K562 (cell line): ENCODE results near the gene FAM186B. TPM values are rescaled to one million over a fixed set of nuclear protein-coding genes. Genes with fewer than 3 reads are reported as not detected.

ENCODE experiments used
- ATAC-seq: fragments of 200-7000 bp; cut with Tn5 transposase; 3 replicates; pipeline ENCODE4 v1.9.1; 2020; ENCODE audit warnings: moderate library complexity
- BruUV-seq: library from RNA; stranded (reverse); fragments of 400-500 nt; replicated peaks from 2 replicates; lab custom pipeline; 2021; lab: Mats Ljungman, UMichigan
- CTCF ChIA-PET: fragments of 300-600 bp; formaldehyde crosslinking; extraction: SDS; loops from one replicate; lab custom pipeline; 2021; ENCODE audit warnings: low intra/inter-chr PET ratio; lab: Yijun Ruan, JAX
- POLR2A ChIA-PET: fragments of 300-600, 350-650 bp; sonication (Branson Sonifier 250); formaldehyde crosslinking; extraction: SDS; loops from one replicate; lab custom pipeline; 2021; ENCODE audit warnings: antibody characterized with exemption, inconsistent platforms; lab: Yijun Ruan, JAX
- DNase-seq, 4 experiments: peaks; one replicate each; pipeline versions ENCODE4 v3.0.0 to v3.0.0-alpha.2; 2011 to 2018; ENCODE audit warnings: low spot score in 3 of 4, mixed read lengths in 3 of 4; ENCODE audit errors: extremely low read depth in 1 of 4
- FAIRE-seq: peaks from 2 replicates; lab custom pipeline; 2011; peaks lifted over from hg19 to GRCh38; lab: Jason Lieb, UNC
- H2AFZ ChIP-seq: 2 replicates; pipeline ENCODE4 v1.6.0; 2011; ENCODE audit warnings: low read depth, low read length, control low read depth, inconsistent platforms
- H3K27ac ChIP-seq: fragments of 200-600 bp; 3 replicates; pipeline ENCODE4 v1.8.0; 2011; ENCODE audit warnings: low read depth, mild to moderate bottlenecking, control low read depth, inconsistent platforms, low read length, moderate library complexity, mixed read lengths; ENCODE audit errors: extremely low read depth
- H3K27me3 ChIP-seq, 2 experiments: fragments of 300-600 bp in 1 of 2; 2 replicates in 1 of 2; 3 replicates in 1 of 2; pipeline versions ENCODE4 v1.6.0 to v1.8.0; 2011; ENCODE audit warnings: inconsistent platforms in 2 of 2, low read length in 2 of 2, mild to moderate bottlenecking in 1 of 2, mixed read lengths in 1 of 2, moderate library complexity in 1 of 2; ENCODE audit not compliant: control insufficient read depth in 2 of 2, insufficient read depth in 2 of 2
- H3K36me3 ChIP-seq: fragments of 300-600 bp; 3 replicates; pipeline ENCODE4 v1.8.0; 2011; ENCODE audit warnings: mild to moderate bottlenecking, low read length, inconsistent platforms; ENCODE audit not compliant: control insufficient read depth, insufficient read depth
- H3K4me1 ChIP-seq, 2 experiments: fragments of 200-600 bp in 1 of 2; replicated peaks in 1 of 2; 2 replicates in 1 of 2; 3 replicates in 1 of 2; pipeline versions ENCODE4 v1.5.1 to v1.8.0; 2011; ENCODE audit warnings: inconsistent platforms in 2 of 2, low read length in 2 of 2, mild to moderate bottlenecking in 1 of 2, mixed read lengths in 1 of 2, moderate library complexity in 1 of 2; ENCODE audit not compliant: control insufficient read depth in 2 of 2, insufficient read depth in 2 of 2
- H3K4me2 ChIP-seq: 2 replicates; pipeline ENCODE4 v1.6.1; 2011; ENCODE audit warnings: low read length, control low read depth, inconsistent platforms, mixed read lengths; ENCODE audit not compliant: insufficient read depth
- H3K4me3 ChIP-seq: fragments of 200-600 bp; sonication (generic), shearing (Covaris generic); 2 replicates; pipeline ENCODE4 v1.5.1; 2016; ENCODE audit warnings: control low read depth, inconsistent platforms
- H3K79me2 ChIP-seq: fragments of 200-600 bp; 3 replicates; pipeline ENCODE4 v1.8.0; 2011; ENCODE audit warnings: low read length, inconsistent platforms; ENCODE audit not compliant: control insufficient read depth, insufficient read depth
- H3K9ac ChIP-seq, 2 experiments: 2 replicates each; pipeline versions ENCODE4 v1.6.0 to v1.6.1; 2011; ENCODE audit warnings: low read depth in 2 of 2, low read length in 2 of 2, control low read depth in 1 of 2, inconsistent platforms in 1 of 2, mild to moderate bottlenecking in 1 of 2, mixed read lengths in 1 of 2; ENCODE audit not compliant: insufficient read depth in 1 of 2
- H3K9me1 ChIP-seq: one replicate; pipeline ENCODE4 v1.6.0; 2011; ENCODE audit warnings: inconsistent platforms, mild to moderate bottlenecking, low read length, moderate library complexity; ENCODE audit not compliant: control insufficient read depth, insufficient read depth
- H3K9me3 ChIP-seq: replicated peaks from 2 replicates; pipeline ENCODE4 v1.5.1; 2011; ENCODE audit warnings: low read depth, low read length, inconsistent platforms; ENCODE audit not compliant: control insufficient read depth, insufficient read depth
- H4K20me1 ChIP-seq: replicated peaks from 2 replicates; pipeline ENCODE4 v1.6.1; 2011; ENCODE audit warnings: low read length, inconsistent platforms, mixed read lengths; ENCODE audit not compliant: control insufficient read depth, insufficient read depth
- HMGN3 ChIP-seq: IDR thresholded peaks from 2 replicates; pipeline ENCODE4 v1.6.1; 2011; ENCODE audit warnings: borderline replicate concordance, low read depth, mild to moderate bottlenecking, mixed read lengths, low read length; ENCODE audit not compliant: insufficient read length; ENCODE audit errors: extremely low read depth
- ZBTB33 ChIP-seq: sonication (generic); formaldehyde crosslinking; IDR thresholded peaks from 2 replicates; pipeline ENCODE4 v1.8.1; 2023; ENCODE audit warnings: mild to moderate bottlenecking, missing genetic modification reagents
- WGBS: fragments of 100-300 bp; shearing (Covaris generic); methylation state at CpG from one replicate; pipeline ENCODE4 v1.1.6; 2016; ENCODE audit warnings: low coverage, mixed read lengths; ENCODE audit not compliant: insufficient coverage; ENCODE audit errors: missing lambda C conversion rate; 5-methylcytosine and 5-hydroxymethylcytosine counted together
- in situ Hi-C: fragments of 300-500 bp; cut with MboI; formaldehyde crosslinking; loops from 4 replicates; pipeline ENCODE4 v1.15.0; 2018; ENCODE audit warnings: inconsistent platforms, mixed read lengths
- intact Hi-C: fragments of 100-400 bp; cut with micrococcal nuclease; formaldehyde crosslinking; loops from 2 replicates; pipeline ENCODE4 v1.14.2; 2022
- polyA plus RNA-seq, 8 experiments: library from polyadenylated mRNA; depleted of rRNA in 4 of 8; stranded (reverse) in 5 of 8; unstranded in 3 of 8; fragments of >200 nt; fragmentation: Nextera tagmentation in 2 of 8; fragmentation: Illumina TruSeq in 1 of 8; extraction: Ambion mirVana in 2 of 8; extraction: Trizol in 1 of 8; gene quantifications; 2 replicates each; pipeline versions ENCODE4 v1.2.1 to v1.2.3, GENCODE V29; 2011 to 2014; ENCODE audit warnings: inconsistent platforms in 1 of 8, missing spikeins in 1 of 8
- total RNA-seq, 7 experiments: library from RNA; depleted of rRNA in 6 of 7; stranded (reverse); fragments of >200 nt in 6 of 7; fragmentation: Illumina TruSeq in 2 of 7; extraction: Trizol in 2 of 7; gene quantifications; 2 replicates each; pipeline versions ENCODE4 v1.2.1 to v1.2.3, GENCODE V29; 2011 to 2021; ENCODE audit warnings: low replicate concordance in 1 of 7

Gene FAM186B
- total and polyA plus RNA-seq, 9 of the 15 experiments (the other 6 are each of a cell fraction or from before 2014, with no cell fraction given) = 0.07 to 0.42 (median 0.15) TPM

- 45% methylated on average over 18 of the region's 18 CpGs for WGBS
- Histone ChIP-seq H3K79me2 (no peaks in the 10 kb centered on the region), H3K9me1 (peaks cover 3% of the 10 kb centered on the region), H3K9ac (no peak overlapping the region), H3K9me3 (no peaks in the 10 kb centered on the region), H2AFZ (no peak overlapping the region), H4K20me1 (0 out of 2 replicates have a peak, but pooled peaks cover 9% of the 10 kb centered on the region), H3K27me3 (peaks cover 14 to 34% of the 10 kb centered on the region in 2 experiments), H3K4me2 (no peak overlapping the region), H3K36me3 (no peaks in the 10 kb centered on the region), H3K4me3 (no peak overlapping the region), H3K4me1 (peaks cover 0 to 46% of the 10 kb centered on the region in 2 experiments; a peak in 4 of 5 replicates), H3K27ac (no peak overlapping the region)
- TF ChIP-seq HMGN3 (no peak), ZBTB33 (CRISPR knock-in tag) (peak; percentile 31; the same call in 1 of the 2 replicates)
- in situ Hi-C loops = no loop called here
- DNase-seq = no peak
- ChIA-PET CTCF (no interaction called here), POLR2A (interaction anchor here (0.7 to 1.7 kb wide), 3 partner anchors 9 to 183 kb away, joined by 3 to 8 read pairs (median 3); no protein-coding TSS in a partner anchor)
- ATAC-seq = no peak
- BruUV-seq = no TSS peak
- no peak for FAIRE-seq
- intact Hi-C loops = no loop called here
These were observed 64.1 kb downstream of the FAM186B start for GRCh38 chr12:49541140-49541861.
